SK-N-SH treated with all-trans-retinoic acid at 6 μM for 48 hours (cell line): ENCODE results near the gene MAMDC4.

Experiments used
- ATAC-seq: fragments of 200-7000 bp; cut with Tn5 transposase; 3 replicates; pipeline ENCODE4 v1.9.1; 2020; ENCODE audit warnings: mild to moderate bottlenecking, moderate library complexity
- ARNTL ChIP-seq: fragments of 450-650 bp; formaldehyde crosslinking; IDR thresholded peaks from 2 replicates; pipeline ENCODE4 v1.5.0; 2020; ENCODE audit warnings: low read depth, mild to moderate bottlenecking, moderate library complexity, borderline replicate concordance
- BACH2 ChIP-seq: fragments of 250-450 bp; sonication (Bioruptor Pico); IDR thresholded peaks from 2 replicates; pipeline ENCODE4 v1.9.0; 2021; ENCODE audit warnings: mild to moderate bottlenecking, borderline replicate concordance
- CSDC2 ChIP-seq: fragments of 250-450 bp; sonication (Bioruptor Pico); IDR thresholded peaks from 2 replicates; pipeline ENCODE4 v1.5.0; 2020; ENCODE audit warnings: mild to moderate bottlenecking, moderate library complexity
- ESRRG ChIP-seq: fragments of 250-450 bp; sonication (Bioruptor Pico); IDR thresholded peaks from 2 replicates; pipeline ENCODE4 v1.6.1; 2021; ENCODE audit warnings: mild to moderate bottlenecking
- GLIS3 ChIP-seq: fragments of 250-450 bp; sonication (Bioruptor Pico); IDR thresholded peaks from 2 replicates; pipeline ENCODE4 v1.5.0; 2020; ENCODE audit warnings: mild to moderate bottlenecking, moderate library complexity
- ISL1 ChIP-seq: fragments of 250-450 bp; sonication (Bioruptor Pico); IDR thresholded peaks from 2 replicates; pipeline ENCODE4 v2.1.2; 2022; ENCODE audit warnings: mild to moderate bottlenecking, moderate library complexity
- OSR1 ChIP-seq: fragments of 250-450 bp; sonication (Bioruptor Pico); IDR thresholded peaks from 2 replicates; pipeline ENCODE4 v1.8.0; 2022; ENCODE audit warnings: moderate library complexity, mild to moderate bottlenecking, inconsistent platforms
- PPARA ChIP-seq: fragments of 250-450 bp; sonication (Bioruptor Pico); IDR thresholded peaks from 2 replicates; pipeline ENCODE4 v1.5.0; 2020; ENCODE audit warnings: mild to moderate bottlenecking, borderline replicate concordance
- SNAI2 ChIP-seq: fragments of 250-450 bp; sonication (Bioruptor Pico); IDR thresholded peaks from 2 replicates; pipeline ENCODE4 v1.5.0; 2020; ENCODE audit warnings: mild to moderate bottlenecking, moderate library complexity
- TCF4 ChIP-seq: fragments of 250-450 bp; sonication (Bioruptor Pico); IDR thresholded peaks from 2 replicates; pipeline ENCODE4 v1.8.0; 2021; ENCODE audit warnings: mild to moderate bottlenecking, moderate library complexity, borderline replicate concordance
- TOX ChIP-seq: fragments of 250-450 bp; sonication (Bioruptor Pico); IDR thresholded peaks from 2 replicates; pipeline ENCODE4 v1.8.0; 2021; ENCODE audit warnings: mild to moderate bottlenecking, moderate library complexity, borderline replicate concordance
- ZC3H10 ChIP-seq: fragments of 250-450 bp; sonication (Bioruptor Pico); IDR thresholded peaks from 2 replicates; pipeline ENCODE4 v1.5.1; 2021; ENCODE audit warnings: mild to moderate bottlenecking, moderate library complexity
- ZFP30 ChIP-seq: fragments of 450-650 bp; formaldehyde crosslinking; IDR thresholded peaks from 2 replicates; pipeline ENCODE4 v1.5.0; 2022; ENCODE audit warnings: mild to moderate bottlenecking, moderate library complexity
- ZNF565 ChIP-seq: fragments of 450-650 bp; formaldehyde crosslinking; conservative IDR thresholded peaks from 2 replicates; pipeline ENCODE4 v1.5.0; 2020; ENCODE audit warnings: low read depth, mild to moderate bottlenecking, moderate library complexity
- ZNF70 ChIP-seq: fragments of 450-650 bp; formaldehyde crosslinking; IDR thresholded peaks from 2 replicates; pipeline ENCODE4 v1.5.0; 2020; ENCODE audit warnings: mild to moderate bottlenecking, moderate library complexity
- ZNF8 ChIP-seq: fragments of 450-650 bp; formaldehyde crosslinking; IDR thresholded peaks from 2 replicates; pipeline ENCODE4 v1.5.0; 2020; ENCODE audit warnings: mild to moderate bottlenecking, moderate library complexity
- TF ChIP-seq, protein P1 (sequence below): fragments of 250-450 bp; sonication (Bioruptor Pico); IDR thresholded peaks from 2 replicates; pipeline ENCODE4 v1.8.0; 2021; ENCODE audit warnings: low read depth, mild to moderate bottlenecking, moderate library complexity, borderline replicate concordance
- TF ChIP-seq, protein P2 (sequence below): fragments of 250-450 bp; sonication (Bioruptor Pico); IDR thresholded peaks from 2 replicates; pipeline ENCODE4 v1.5.1; 2020; ENCODE audit warnings: low read depth, mild to moderate bottlenecking, moderate library complexity
- TF ChIP-seq, protein P3 (sequence below): fragments of 250-450 bp; sonication (Bioruptor Pico); IDR thresholded peaks from 2 replicates; pipeline ENCODE4 v1.5.1; 2021; ENCODE audit warnings: mild to moderate bottlenecking, moderate library complexity
- TF ChIP-seq, protein P4 (sequence below): fragments of 250-450 bp; sonication (Bioruptor Pico); IDR thresholded peaks from 2 replicates; pipeline ENCODE4 v1.8.0; 2020; ENCODE audit warnings: mild to moderate bottlenecking, moderate library complexity, borderline replicate concordance

MAMDC4 gene

DNA sequence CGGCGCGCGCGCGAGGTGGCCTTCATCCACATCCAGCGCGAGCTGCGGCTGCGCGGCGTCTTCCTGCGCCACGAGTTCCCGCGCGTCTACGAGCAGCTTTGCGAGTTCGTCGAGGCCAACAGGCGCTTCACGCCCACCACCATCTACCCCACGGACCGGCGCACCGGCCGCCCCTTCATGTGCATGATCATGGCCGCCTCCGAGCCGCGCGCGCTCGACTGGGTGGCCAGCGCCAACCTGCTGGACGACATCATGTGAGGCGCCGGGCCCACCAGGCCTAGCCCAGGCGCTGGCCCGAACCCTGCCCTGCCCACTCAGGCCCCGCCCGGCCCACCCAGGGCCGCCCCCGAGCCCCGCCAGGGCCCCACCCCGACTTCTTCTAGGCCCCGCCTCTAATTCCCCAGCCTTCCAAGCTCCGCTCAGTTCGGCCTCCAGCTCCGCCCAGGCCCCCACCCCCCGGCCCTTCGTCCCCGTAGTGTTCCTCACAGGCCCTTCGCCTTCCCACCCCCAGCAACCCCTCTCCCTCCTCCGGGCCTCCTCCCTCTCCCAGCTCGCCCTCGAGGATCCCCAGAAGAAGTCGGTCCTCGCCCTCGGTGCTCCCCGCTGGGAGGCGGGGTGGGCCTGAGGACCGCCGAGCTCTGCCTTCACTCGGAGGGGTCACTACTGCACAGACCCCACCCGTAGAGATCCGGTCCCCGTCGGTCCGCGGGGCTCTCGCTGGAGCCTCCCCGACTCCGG, 4.9 kb upstream of the MAMDC4 start:
- no peak for TF ChIP-seq ZC3H10
- no peak for TF ChIP-seq ARNTL (CRISPR knock-in tag)
- no peak for TF ChIP-seq CSDC2 (CRISPR knock-in tag)
- TF ChIP-seq, protein P1, sequence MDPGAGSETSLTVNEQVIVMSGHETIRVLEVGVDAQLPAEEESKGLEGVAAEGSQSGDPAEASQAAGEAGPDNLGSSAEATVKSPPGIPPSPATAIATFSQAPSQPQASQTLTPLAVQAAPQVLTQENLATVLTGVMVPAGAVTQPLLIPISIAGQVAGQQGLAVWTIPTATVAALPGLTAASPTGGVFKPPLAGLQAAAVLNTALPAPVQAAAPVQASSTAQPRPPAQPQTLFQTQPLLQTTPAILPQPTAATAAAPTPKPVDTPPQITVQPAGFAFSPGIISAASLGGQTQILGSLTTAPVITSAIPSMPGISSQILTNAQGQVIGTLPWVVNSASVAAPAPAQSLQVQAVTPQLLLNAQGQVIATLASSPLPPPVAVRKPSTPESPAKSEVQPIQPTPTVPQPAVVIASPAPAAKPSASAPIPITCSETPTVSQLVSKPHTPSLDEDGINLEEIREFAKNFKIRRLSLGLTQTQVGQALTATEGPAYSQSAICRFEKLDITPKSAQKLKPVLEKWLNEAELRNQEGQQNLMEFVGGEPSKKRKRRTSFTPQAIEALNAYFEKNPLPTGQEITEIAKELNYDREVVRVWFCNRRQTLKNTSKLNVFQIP = no peak
- ATAC-seq = no peak

DNA sequence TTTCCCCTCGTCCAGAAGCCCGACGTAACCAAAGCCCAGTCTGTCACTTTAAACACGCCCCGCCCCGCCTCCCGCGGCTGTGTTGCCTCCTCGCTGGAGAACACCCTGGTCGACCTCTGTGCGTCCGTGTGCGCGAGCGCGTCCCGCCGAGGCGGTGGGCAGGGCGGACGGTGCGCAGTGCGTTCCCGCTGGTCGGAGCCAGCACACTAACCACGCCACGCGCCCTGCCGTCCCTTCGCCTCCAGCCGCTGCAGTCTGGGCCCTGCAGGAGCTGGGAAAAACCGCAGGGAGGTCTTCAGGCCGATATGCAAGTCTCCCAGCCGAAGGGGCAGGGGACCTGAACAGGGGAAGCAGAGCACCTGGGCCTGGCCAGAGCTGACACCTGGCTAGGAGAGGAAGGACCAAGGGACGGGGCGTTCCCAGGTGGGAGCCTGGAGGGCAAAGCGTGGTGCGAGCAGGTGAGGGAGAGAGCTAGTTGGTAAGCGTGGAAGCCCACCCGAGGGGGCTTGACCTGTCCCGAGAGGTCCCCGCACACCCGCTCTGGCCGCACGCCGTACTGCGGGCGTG, 4.2 kb upstream of the MAMDC4 start:
- TF ChIP-seq ZNF565 (CRISPR knock-in tag) = no peak
- no peak for TF ChIP-seq SNAI2 (CRISPR knock-in tag)
- TF ChIP-seq, protein P2, sequence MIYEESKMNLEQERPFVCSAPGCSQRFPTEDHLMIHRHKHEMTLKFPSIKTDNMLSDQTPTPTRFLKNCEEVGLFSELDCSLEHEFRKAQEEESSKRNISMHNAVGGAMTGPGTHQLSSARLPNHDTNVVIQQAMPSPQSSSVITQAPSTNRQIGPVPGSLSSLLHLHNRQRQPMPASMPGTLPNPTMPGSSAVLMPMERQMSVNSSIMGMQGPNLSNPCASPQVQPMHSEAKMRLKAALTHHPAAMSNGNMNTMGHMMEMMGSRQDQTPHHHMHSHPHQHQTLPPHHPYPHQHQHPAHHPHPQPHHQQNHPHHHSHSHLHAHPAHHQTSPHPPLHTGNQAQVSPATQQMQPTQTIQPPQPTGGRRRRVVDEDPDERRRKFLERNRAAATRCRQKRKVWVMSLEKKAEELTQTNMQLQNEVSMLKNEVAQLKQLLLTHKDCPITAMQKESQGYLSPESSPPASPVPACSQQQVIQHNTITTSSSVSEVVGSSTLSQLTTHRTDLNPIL (CRISPR knock-in tag) = no peak
- TF ChIP-seq CSDC2 (CRISPR knock-in tag) = no peak
- TF ChIP-seq, protein P3, sequence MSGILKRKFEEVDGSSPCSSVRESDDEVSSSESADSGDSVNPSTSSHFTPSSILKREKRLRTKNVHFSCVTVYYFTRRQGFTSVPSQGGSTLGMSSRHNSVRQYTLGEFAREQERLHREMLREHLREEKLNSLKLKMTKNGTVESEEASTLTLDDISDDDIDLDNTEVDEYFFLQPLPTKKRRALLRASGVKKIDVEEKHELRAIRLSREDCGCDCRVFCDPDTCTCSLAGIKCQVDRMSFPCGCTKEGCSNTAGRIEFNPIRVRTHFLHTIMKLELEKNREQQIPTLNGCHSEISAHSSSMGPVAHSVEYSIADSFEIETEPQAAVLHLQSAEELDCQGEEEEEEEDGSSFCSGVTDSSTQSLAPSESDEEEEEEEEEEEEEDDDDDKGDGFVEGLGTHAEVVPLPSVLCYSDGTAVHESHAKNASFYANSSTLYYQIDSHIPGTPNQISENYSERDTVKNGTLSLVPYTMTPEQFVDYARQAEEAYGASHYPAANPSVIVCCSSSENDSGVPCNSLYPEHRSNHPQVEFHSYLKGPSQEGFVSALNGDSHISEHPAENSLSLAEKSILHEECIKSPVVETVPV (CRISPR knock-in tag) = no peak
- TF ChIP-seq BACH2 (CRISPR knock-in tag) = no peak
- TF ChIP-seq PPARA (CRISPR knock-in tag) = no peak
- TF ChIP-seq ZNF70 (CRISPR knock-in tag) = no peak
- TF ChIP-seq ZNF8 = no peak
- TF ChIP-seq TOX (CRISPR knock-in tag) = no peak
- no peak for TF ChIP-seq GLIS3 (CRISPR knock-in tag)
- ATAC-seq = peak; percentile 66

DNA sequence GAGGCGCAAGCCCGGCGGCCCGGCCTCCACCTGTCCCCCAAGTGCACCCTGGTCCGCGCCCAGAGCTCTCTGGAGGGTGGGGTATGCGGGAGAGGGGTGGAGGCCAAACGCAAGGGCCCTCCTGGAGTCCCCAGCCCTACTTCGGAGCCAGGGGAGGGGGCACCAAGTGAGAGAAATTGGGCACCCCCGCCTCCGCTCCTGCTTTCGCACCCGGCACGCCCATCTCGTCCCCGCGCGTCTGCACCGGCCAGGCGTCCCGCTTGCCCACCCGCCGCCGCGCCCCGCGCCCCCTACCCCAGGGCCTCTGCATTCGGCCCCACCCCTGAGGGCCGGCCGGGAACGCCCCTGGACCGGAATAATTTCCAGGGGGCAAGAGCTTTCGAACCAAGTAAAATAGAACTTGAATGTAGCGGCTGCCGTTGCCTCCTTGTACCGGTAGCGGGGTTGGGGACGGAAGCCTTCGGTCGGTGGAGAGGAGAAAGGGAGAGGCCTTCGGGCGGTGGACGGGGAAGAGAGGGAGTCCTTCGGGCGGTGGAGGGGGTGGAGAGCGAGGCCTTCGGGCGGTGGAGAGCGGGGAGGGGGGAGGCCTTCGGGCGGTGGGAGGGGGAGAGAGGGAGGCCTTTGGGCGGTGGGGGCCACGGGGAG, 3.6 kb upstream of the MAMDC4 start:
- no peak for TF ChIP-seq ZNF70 (CRISPR knock-in tag)
- TF ChIP-seq, protein P4, sequence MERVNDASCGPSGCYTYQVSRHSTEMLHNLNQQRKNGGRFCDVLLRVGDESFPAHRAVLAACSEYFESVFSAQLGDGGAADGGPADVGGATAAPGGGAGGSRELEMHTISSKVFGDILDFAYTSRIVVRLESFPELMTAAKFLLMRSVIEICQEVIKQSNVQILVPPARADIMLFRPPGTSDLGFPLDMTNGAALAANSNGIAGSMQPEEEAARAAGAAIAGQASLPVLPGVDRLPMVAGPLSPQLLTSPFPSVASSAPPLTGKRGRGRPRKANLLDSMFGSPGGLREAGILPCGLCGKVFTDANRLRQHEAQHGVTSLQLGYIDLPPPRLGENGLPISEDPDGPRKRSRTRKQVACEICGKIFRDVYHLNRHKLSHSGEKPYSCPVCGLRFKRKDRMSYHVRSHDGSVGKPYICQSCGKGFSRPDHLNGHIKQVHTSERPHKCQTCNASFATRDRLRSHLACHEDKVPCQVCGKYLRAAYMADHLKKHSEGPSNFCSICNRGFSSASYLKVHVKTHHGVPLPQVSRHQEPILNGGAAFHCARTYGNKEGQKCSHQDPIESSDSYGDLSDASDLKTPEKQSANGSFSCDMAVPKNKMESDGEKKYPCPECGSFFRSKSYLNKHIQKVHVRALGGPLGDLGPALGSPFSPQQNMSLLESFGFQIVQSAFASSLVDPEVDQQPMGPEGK = no peak
- no peak for TF ChIP-seq GLIS3 (CRISPR knock-in tag)
- TF ChIP-seq TCF4 (CRISPR knock-in tag) = no peak
- no peak for TF ChIP-seq CSDC2 (CRISPR knock-in tag)
- TF ChIP-seq BACH2 (CRISPR knock-in tag) = no peak
- TF ChIP-seq ESRRG (CRISPR knock-in tag) = no peak
- no peak for TF ChIP-seq TOX (CRISPR knock-in tag)
- TF ChIP-seq, protein P1 = no peak
- TF ChIP-seq, protein P3 (CRISPR knock-in tag) = no peak
- no peak for TF ChIP-seq ISL1 (CRISPR knock-in tag)
- TF ChIP-seq, protein P2 (CRISPR knock-in tag) = no peak
- TF ChIP-seq OSR1 (CRISPR knock-in tag) = no peak
- TF ChIP-seq ZFP30 (CRISPR knock-in tag) = no peak
- peak; percentile 12 for ATAC-seq
